Measurements from ENCODE around the gene IGSF3. TPM values are rescaled to one million over a fixed set of nuclear protein-coding genes. Genes with fewer than 3 reads are reported as not detected.

Gene IGSF3
- total and polyA plus RNA-seq, 7 donors: 1.8 to 10.2 (median 5.3) TPM

DNA sequence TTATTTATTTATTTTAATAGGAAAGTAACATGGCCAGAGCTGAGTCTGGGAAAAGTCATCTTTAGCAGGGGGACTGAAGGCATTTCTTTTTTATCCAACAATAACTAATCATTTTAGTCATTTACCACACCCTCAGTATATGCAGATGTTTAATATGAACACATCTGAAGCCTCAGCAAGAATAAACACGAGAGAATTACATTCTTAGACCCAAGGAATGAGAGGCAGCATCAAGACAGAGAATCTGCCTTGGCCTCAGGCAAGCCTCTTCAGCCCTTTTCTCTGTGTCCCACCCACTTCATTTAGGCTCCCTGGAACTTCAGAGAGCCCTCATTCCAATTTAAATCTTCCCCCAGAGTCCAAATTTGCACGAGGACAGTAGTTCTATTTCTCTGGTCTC is 17.0 kb upstream of the IGSF3 start:
- H3K27ac ChIP-seq: no peak overlapping the region
- intact Hi-C loops (cut with DNase I): no loop called here
- H3K4me3 ChIP-seq: no peak overlapping the region
- no peaks in the 10 kb centered on the region for H3K27me3 ChIP-seq
- TF ChIP-seq, protein P1, sequence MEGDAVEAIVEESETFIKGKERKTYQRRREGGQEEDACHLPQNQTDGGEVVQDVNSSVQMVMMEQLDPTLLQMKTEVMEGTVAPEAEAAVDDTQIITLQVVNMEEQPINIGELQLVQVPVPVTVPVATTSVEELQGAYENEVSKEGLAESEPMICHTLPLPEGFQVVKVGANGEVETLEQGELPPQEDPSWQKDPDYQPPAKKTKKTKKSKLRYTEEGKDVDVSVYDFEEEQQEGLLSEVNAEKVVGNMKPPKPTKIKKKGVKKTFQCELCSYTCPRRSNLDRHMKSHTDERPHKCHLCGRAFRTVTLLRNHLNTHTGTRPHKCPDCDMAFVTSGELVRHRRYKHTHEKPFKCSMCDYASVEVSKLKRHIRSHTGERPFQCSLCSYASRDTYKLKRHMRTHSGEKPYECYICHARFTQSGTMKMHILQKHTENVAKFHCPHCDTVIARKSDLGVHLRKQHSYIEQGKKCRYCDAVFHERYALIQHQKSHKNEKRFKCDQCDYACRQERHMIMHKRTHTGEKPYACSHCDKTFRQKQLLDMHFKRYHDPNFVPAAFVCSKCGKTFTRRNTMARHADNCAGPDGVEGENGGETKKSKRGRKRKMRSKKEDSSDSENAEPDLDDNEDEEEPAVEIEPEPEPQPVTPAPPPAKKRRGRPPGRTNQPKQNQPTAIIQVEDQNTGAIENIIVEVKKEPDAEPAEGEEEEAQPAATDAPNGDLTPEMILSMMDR (IDR thresholded peaks at IDR 0.05): no peak
- TF ChIP-seq EP300 (IDR thresholded peaks at IDR 0.05) (no peak), POLR2A (IDR thresholded peaks at IDR 0.05) (no peak), POLR2AphosphoS5 (IDR thresholded peaks at IDR 0.05) (no peak)
- H3K9me3 ChIP-seq: no peaks in the 10 kb centered on the region
- H3K4me1 ChIP-seq: no peaks in the 10 kb centered on the region
- H3K36me3 ChIP-seq: no peaks in the 10 kb centered on the region
- DNase-seq: no peak
- WGBS, 2 donors: 59 to 84% methylated on average over 2 of the region's 2 CpGs

DNA sequence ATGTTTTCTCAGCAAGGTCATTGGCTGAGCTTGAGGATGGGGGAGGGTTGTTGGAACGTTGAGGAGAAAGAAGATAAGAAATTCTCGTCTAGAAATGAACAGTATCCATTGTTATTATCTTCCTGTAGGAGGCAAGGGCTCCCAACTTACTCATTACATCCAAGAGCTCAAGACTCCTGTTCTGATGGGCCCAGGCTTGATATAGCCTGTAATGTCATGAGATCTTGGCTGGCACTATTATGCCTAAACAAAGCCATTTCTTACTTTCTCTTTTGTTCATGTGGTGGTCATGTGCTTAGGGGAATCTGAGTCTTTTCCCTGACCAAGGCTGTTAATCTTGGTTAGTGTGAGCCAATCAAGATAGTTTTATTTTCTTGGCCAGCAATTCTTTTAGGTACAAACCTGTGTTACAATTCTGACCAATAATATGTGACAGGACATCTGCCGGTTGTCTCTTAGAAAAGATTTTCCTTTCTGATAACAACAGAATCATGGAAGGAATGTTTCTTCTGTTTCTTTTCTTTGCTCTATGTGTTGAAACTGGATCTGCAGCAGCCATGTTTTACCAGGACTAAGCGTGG is 15.2 kb upstream of the IGSF3 start:
- TF ChIP-seq EP300 (IDR thresholded peaks at IDR 0.05): no peak
- no peak for TF ChIP-seq POLR2AphosphoS5 (IDR thresholded peaks at IDR 0.05)
- no peak for TF ChIP-seq POLR2A (IDR thresholded peaks at IDR 0.05)
- TF ChIP-seq, protein P1 (IDR thresholded peaks at IDR 0.05): no peak
- WGBS, 2 donors: 74 to 83% methylated on average over 4 of the region's 4 CpGs

DNA sequence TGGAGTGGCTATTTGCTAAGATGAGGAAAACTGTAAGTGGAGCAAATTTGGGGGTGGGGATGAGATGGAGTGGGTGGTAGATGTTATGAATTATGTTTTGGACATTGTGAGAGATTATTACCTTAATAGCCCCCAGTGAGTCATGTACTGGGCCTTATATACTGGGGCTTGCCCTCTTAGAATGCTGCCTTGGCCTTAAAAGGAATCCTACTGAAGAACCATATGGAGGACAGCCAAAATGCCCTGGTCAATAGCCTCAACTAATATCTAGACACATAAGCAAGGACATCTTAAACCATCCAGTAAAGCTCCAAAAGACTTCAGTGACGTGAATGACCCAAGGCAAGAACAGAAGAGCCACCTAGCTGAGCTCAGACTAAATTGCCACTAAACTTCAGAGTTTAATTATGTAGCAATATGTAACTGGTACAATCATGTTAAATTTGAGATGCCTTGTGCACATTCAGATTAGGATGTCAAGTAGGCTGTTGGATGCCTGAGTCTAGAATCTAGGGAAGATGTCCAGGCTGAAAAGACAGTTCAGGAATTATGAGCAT is 13.9 kb upstream of the IGSF3 start:
- TF ChIP-seq POLR2AphosphoS5 (IDR thresholded peaks at IDR 0.05) (no peak), EP300 (IDR thresholded peaks at IDR 0.05) (no peak), POLR2A (IDR thresholded peaks at IDR 0.05) (no peak)
- TF ChIP-seq, protein P1 (IDR thresholded peaks at IDR 0.05): no peak
- Histone ChIP-seq H3K27me3 (no peaks in the 10 kb centered on the region), H3K36me3 (no peaks in the 10 kb centered on the region), H3K9me3 (no peaks in the 10 kb centered on the region), H3K27ac (no peak overlapping the region), H3K4me3 (no peak overlapping the region), H3K4me1 (no peaks in the 10 kb centered on the region)
- WGBS, 2 donors: 92 to 97% methylated on average over 1 of the region's 1 CpG
- DNase-seq: no peak
- intact Hi-C loops (cut with DNase I): no loop called here

More for the DNA sequence above, 15.2 kb upstream of the IGSF3 start:
- H3K27me3 ChIP-seq: no peaks in the 10 kb centered on the region
- no peaks in the 10 kb centered on the region for H3K9me3 ChIP-seq
- no peak overlapping the region for H3K4me3 ChIP-seq
- intact Hi-C loops (cut with DNase I): no loop called here
- no peak for DNase-seq
- no peaks in the 10 kb centered on the region for H3K36me3 ChIP-seq
- no peak overlapping the region for H3K27ac ChIP-seq
- H3K4me1 ChIP-seq: no peaks in the 10 kb centered on the region

DNA sequence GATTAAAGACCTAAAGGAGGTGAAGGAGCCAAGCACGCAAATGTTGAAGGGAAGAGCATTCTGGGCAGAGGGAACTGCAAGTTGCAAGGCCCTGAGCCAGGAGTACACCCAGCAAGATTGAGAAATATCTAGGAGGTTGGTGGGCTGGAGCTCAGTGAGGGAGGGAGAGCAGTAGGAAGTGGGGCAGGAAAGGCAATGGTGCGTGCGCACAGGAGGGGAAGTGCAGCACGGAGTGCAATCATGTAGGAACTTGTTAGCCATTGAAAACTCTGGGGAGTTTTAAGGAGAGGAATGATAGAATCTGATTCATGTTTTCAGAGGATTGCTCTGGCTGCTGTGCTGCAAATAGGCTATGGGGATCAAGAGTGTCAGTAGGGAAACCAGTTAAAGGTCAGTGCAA is 13.2 kb upstream of the IGSF3 start:
- intact Hi-C loops (cut with DNase I): no loop called here
- no peak for TF ChIP-seq POLR2AphosphoS5 (IDR thresholded peaks at IDR 0.05)
- no peak for TF ChIP-seq EP300 (IDR thresholded peaks at IDR 0.05)
- no peak for TF ChIP-seq POLR2A (IDR thresholded peaks at IDR 0.05)
- TF ChIP-seq, protein P1 (IDR thresholded peaks at IDR 0.05): no peak
- H3K36me3 ChIP-seq: no peaks in the 10 kb centered on the region
- 73 to 92% methylated on average over 4 of the region's 4 CpGs for WGBS, 2 donors
- no peaks in the 10 kb centered on the region for H3K4me1 ChIP-seq
- no peak overlapping the region for H3K27ac ChIP-seq
- no peak for DNase-seq
- H3K9me3 ChIP-seq: no peaks in the 10 kb centered on the region
- no peak overlapping the region for H3K4me3 ChIP-seq
- no peaks in the 10 kb centered on the region for H3K27me3 ChIP-seq

Data from sigmoid colon (tissue), 7 donors.